ENCODE data around the gene CUBN.

DNA sequence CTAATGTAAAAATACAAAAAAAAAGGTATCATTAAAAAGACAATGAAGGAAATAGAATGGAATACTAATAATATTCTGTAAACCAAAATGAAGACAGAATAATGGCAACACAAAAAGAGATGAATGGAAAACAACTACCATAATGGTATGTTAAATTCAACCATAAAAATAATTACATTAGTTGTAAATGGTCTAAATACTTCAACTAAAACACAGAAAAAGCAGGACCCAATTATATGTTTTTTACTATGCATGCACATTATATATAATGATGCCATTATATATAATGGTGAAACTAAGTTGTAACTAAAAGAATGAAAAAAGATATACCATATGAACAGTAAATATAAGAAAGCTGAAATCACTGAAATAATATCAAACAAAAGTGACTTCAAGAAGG, 76.5 kb downstream of the CUBN start:
- no peak for TF ChIP-seq EZH2 (IDR thresholded peaks at IDR 0.05; ENCODE audit: borderline replicate concordance, control insufficient read depth, low read depth, low read length)
- TF ChIP-seq PAX5 (IDR thresholded peaks at IDR 0.05; ENCODE audit: borderline replicate concordance, low read depth, low read length): no peak
- TF ChIP-seq POLR2A (IDR thresholded peaks at IDR 0.05; ENCODE audit: low read depth, low read length): no peak
- TF ChIP-seq, protein P1, sequence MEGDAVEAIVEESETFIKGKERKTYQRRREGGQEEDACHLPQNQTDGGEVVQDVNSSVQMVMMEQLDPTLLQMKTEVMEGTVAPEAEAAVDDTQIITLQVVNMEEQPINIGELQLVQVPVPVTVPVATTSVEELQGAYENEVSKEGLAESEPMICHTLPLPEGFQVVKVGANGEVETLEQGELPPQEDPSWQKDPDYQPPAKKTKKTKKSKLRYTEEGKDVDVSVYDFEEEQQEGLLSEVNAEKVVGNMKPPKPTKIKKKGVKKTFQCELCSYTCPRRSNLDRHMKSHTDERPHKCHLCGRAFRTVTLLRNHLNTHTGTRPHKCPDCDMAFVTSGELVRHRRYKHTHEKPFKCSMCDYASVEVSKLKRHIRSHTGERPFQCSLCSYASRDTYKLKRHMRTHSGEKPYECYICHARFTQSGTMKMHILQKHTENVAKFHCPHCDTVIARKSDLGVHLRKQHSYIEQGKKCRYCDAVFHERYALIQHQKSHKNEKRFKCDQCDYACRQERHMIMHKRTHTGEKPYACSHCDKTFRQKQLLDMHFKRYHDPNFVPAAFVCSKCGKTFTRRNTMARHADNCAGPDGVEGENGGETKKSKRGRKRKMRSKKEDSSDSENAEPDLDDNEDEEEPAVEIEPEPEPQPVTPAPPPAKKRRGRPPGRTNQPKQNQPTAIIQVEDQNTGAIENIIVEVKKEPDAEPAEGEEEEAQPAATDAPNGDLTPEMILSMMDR (IDR thresholded peaks at IDR 0.05 in 2 of 3, conservative IDR thresholded peaks at IDR 0.05 in 1 of 3; ENCODE audit: control insufficient read depth in 2 of 3, extremely low read depth in 1 of 3, insufficient read depth in 1 of 3, low read depth in 3 of 3, low read length in 3 of 3): no peak
- TF ChIP-seq YY1 (IDR thresholded peaks at IDR 0.05; ENCODE audit: low read depth, low read length): no peak

Measured in GM12878 (cell line).